ENCODE measurements around the gene SLC6A3.

The SLC6A3 gene

GRCh38 chr5:1479581-1480188 is 34.4 kb upstream of the SLC6A3 start:
- H3K4me1 ChIP-seq = no peaks in the 10 kb centered on the region
- peaks cover 32% of the 10 kb centered on the region for H3K36me3 ChIP-seq
- peak; percentile 44 for DNase-seq
- H3K9me3 ChIP-seq = no peaks in the 10 kb centered on the region
- no peak overlapping the region for H3K4me3 ChIP-seq (ENCODE audit: low read depth, low read length)
- no peaks in the 10 kb centered on the region for H3K27me3 ChIP-seq
- TF ChIP-seq, protein P1, sequence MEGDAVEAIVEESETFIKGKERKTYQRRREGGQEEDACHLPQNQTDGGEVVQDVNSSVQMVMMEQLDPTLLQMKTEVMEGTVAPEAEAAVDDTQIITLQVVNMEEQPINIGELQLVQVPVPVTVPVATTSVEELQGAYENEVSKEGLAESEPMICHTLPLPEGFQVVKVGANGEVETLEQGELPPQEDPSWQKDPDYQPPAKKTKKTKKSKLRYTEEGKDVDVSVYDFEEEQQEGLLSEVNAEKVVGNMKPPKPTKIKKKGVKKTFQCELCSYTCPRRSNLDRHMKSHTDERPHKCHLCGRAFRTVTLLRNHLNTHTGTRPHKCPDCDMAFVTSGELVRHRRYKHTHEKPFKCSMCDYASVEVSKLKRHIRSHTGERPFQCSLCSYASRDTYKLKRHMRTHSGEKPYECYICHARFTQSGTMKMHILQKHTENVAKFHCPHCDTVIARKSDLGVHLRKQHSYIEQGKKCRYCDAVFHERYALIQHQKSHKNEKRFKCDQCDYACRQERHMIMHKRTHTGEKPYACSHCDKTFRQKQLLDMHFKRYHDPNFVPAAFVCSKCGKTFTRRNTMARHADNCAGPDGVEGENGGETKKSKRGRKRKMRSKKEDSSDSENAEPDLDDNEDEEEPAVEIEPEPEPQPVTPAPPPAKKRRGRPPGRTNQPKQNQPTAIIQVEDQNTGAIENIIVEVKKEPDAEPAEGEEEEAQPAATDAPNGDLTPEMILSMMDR (IDR thresholded peaks at IDR 0.05; ENCODE audit: low read depth, low read length) = peak; percentile 73

DNA sequence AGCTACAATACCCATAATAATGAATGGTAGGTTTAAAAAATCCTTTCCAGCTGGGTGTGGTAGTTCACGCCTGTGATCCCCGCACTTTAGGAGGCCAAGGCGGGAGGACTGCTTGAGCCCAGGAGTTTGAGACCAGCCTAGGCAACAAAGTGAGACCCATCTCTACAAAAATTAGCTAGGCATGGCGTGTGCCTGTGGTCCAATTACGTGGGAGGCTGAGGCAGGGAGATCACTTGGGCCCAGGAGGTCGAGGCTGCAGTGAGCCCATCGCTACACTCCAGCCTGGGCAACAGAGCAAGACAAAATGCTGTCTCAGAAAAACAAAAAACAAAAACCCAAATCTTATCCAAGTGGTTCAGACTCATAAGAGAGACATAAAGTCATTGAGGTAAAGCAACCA is 33.8 kb upstream of the SLC6A3 start:
- Histone ChIP-seq H3K4me3 (ENCODE audit: low read depth, low read length) (no peak overlapping the region), H3K4me1 (no peaks in the 10 kb centered on the region), H3K27me3 (no peaks in the 10 kb centered on the region), H3K36me3 (peaks cover 34% of the 10 kb centered on the region), H3K9me3 (no peaks in the 10 kb centered on the region)
- no peak for DNase-seq
- TF ChIP-seq, protein P1 (IDR thresholded peaks at IDR 0.05; ENCODE audit: low read depth, low read length) = no peak

DNA sequence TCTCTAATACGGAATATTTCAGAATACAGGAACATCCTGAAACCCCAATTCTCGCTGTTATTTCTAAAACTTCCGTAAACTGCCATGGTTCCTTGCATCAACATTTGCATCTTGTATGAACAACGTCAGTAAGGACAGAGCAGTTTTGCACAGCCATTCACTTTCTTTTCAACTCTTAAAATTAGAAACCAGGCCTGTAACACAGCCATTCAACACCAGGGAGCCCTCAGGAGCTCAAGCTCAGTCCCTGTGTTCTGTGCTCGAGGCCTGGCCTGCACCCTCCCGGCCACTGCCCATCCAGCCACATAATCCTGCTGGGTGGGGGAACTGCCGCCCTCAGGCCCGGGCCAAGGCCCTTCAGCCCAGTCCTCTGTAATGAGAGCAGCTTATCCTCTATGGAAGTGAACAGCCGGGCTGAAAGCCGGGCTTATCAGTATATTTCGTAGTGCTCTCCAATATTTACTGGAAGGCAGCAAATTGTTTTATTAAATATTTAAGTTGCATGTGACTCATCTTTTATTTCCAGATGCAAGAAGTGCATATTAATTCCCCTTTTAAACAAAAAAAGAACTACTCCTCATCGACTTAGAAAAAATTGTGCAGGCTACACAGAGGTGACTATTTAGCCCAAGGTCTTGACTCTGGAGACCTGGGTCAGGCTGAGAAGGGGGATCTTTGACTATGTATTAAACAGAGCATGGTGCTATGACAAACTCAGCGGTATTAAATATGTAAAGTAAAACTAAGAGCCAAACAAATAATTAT is 33.2 kb upstream of the SLC6A3 start:
- TF ChIP-seq, protein P1 (IDR thresholded peaks at IDR 0.05; ENCODE audit: low read depth, low read length) = no peak
- Histone ChIP-seq H3K27me3 (no peaks in the 10 kb centered on the region), H3K4me3 (ENCODE audit: low read depth, low read length) (no peak overlapping the region), H3K4me1 (no peaks in the 10 kb centered on the region), H3K9me3 (no peaks in the 10 kb centered on the region), H3K36me3 (peaks cover 38% of the 10 kb centered on the region)
- DNase-seq = no peak

GRCh38 chr5:1477341-1477740 is 32.1 kb upstream of the SLC6A3 start:
- TF ChIP-seq, protein P1 (IDR thresholded peaks at IDR 0.05; ENCODE audit: low read depth, low read length) = no peak
- H3K9me3 ChIP-seq = no peaks in the 10 kb centered on the region
- DNase-seq = no peak
- no peak overlapping the region for H3K4me3 ChIP-seq (ENCODE audit: low read depth, low read length)
- no peaks in the 10 kb centered on the region for H3K27me3 ChIP-seq
- peaks cover 40% of the 10 kb centered on the region for H3K36me3 ChIP-seq
- H3K4me1 ChIP-seq = no peaks in the 10 kb centered on the region

DNA sequence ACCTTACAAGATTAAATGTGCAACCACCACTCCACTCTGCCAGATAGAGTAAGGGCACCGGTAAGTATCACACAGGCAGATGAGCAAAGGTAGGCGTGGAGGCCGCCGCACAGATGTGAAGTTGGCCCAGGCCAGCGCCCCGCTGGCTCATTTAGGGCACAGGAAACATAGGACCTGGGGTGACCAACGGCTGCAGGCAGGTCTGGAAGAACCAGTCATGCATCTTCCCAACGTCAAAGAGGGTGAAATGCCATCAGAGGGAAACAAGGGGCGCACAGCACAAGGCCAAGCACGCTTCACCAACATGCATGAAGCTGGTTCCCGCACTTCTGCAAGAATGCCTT is 31.7 kb upstream of the SLC6A3 start:
- DNase-seq = no peak
- Histone ChIP-seq H3K9me3 (no peaks in the 10 kb centered on the region), H3K36me3 (peaks cover 40% of the 10 kb centered on the region), H3K4me1 (no peaks in the 10 kb centered on the region), H3K4me3 (ENCODE audit: low read depth, low read length) (no peak overlapping the region), H3K27me3 (no peaks in the 10 kb centered on the region)
- TF ChIP-seq, protein P1 (IDR thresholded peaks at IDR 0.05; ENCODE audit: low read depth, low read length) = no peak

Data from BE2C (cell line).